Stomach smooth muscle (tissue), 2 donors: ENCODE measurements around the gene LCN2.

Source experiments
- H3K27ac ChIP-seq: one replicate; pipeline ENCODE4 v1.7.0; 2013; ENCODE audit warnings: mild to moderate bottlenecking, low read length, inconsistent platforms
- H3K27me3 ChIP-seq, 2 donors: one replicate each; pipeline ENCODE4 v1.7.0; 2013; ENCODE audit warnings: low read length in 2 of 2; ENCODE audit not compliant: insufficient read depth in 2 of 2, control insufficient read depth in 1 of 2
- H3K36me3 ChIP-seq, 2 donors: one replicate each; pipeline ENCODE4 v1.7.0; 2013; ENCODE audit warnings: low read length in 2 of 2; ENCODE audit not compliant: control insufficient read depth in 2 of 2, insufficient read depth in 2 of 2
- H3K4me1 ChIP-seq: one replicate; pipeline ENCODE4 v1.7.0; 2013; ENCODE audit warnings: low read length; ENCODE audit not compliant: control insufficient read depth, insufficient read depth
- H3K4me3 ChIP-seq, 2 donors: one replicate each; pipeline ENCODE4 v1.7.0; 2013; ENCODE audit warnings: low read length in 2 of 2
- H3K9ac ChIP-seq, 2 donors: one replicate each; pipeline ENCODE4 v1.7.0; 2013; ENCODE audit warnings: low read length in 2 of 2, mild to moderate bottlenecking in 1 of 2
- H3K9me3 ChIP-seq, 2 donors: one replicate each; pipeline ENCODE4 v1.7.0; 2013; ENCODE audit warnings: low read length in 2 of 2; ENCODE audit not compliant: control insufficient read depth in 2 of 2
- donor health status: healthy.
- donor health status: Pancreatic carcinoma.

Gene LCN2

DNA sequence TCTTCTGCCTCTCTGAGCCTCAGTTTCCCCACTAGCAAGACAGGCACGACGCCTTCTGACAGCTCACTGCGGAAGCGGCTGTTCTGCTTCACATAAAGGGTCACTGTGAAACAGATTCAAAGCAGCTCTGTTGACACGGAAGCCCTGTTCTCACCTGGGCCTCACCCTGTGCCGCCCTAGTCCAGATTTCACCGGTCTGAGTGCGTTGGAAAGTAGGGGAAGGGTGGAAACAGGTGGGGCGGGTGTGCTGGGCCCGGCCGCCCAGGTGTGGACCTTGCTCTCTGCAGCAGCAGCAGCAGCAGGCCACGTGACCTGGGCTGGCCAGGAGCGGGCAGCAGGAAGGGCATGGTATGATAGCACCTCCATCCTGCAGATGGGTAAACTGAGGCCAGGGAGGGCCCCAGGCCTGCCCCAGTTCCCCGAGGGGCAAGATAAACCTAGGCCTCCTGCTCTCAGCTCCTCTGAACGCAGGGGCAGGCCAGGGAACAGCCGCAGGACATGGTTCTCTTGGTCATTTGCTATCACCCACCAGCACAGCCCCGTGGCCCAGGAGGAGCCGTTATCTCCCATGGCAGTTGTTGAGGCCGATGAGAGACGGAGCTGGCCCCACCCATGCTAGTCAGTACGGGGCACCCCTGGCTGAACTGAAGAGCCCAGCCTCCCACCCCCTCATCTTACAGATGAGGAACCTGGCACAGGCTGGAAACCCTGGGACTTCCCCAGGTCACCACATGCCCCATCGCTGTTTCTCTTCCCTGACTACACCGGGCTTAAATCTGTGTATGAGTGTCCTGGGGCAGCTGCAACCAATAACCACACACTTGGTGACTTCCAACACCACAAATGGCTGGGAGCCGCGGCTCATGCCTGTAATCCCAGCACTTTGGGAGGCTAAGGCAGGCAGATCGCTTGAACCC is 33.8 kb upstream of the LCN2 start:
- H3K36me3 ChIP-seq, result peaks cover 0 to 7% of the 10 kb centered on the region in 2 donors
- no peak overlapping the region for H3K4me3 ChIP-seq
- H3K9me3 ChIP-seq, result no peaks in the 10 kb centered on the region
- H3K27me3 ChIP-seq, result no peaks in the 10 kb centered on the region
- H3K27ac ChIP-seq, result no peak overlapping the region
- no peak overlapping the region for H3K9ac ChIP-seq
- H3K4me1 ChIP-seq, result peaks cover 11% of the 10 kb centered on the region

DNA sequence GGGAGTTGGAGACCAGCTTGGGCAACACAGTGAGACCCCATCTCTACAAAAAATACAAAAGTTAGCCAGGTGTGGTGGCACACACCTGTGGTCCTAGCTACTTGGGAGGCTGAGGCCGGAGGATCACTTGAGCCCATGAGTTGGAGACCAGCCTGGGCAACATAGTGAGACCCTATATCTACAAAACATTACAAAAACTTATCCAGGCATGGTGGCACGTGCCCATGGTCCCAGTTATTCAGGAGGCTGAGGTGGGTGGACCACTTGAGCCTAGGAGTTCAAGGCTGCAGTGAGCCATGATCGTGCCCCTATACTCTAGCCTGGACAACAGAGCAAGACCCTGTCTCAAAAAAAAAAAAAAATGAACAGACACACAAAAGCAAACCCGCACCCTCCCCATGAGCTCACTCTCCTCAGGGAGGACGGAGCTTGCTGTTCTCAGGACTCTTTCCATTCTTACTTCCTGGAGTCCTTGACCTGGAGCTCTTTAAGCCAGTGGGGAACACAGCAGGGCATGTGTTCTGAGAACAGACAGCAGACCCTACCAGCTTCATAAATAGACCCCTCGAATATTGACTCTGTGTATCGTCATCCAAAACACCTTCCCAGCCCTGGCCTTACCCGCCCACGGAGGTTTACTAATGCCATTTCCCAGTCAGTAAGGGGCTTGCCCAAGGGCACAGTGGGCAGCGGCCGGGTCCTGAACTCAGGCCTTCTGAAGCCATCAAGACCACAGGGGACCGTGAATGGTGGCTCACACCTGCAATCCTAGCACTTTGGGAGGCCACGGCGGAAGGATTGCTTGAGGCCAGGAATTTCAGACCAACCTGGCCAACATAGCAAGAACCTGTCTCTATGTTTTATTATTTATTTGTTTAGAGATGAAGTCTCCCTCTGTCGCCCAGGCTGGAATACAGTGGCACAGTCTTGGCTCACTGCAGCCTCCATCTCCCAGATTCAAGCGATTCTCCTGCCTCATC is 32.9 kb upstream of the LCN2 start:
- Histone ChIP-seq H3K9ac (no peak overlapping the region), H3K9me3 (no peaks in the 10 kb centered on the region), H3K36me3 (peaks cover 0 to 7% of the 10 kb centered on the region in 2 donors), H3K4me1 (peaks cover 8% of the 10 kb centered on the region), H3K27ac (no peak overlapping the region), H3K27me3 (no peaks in the 10 kb centered on the region), H3K4me3 (no peak overlapping the region)

DNA sequence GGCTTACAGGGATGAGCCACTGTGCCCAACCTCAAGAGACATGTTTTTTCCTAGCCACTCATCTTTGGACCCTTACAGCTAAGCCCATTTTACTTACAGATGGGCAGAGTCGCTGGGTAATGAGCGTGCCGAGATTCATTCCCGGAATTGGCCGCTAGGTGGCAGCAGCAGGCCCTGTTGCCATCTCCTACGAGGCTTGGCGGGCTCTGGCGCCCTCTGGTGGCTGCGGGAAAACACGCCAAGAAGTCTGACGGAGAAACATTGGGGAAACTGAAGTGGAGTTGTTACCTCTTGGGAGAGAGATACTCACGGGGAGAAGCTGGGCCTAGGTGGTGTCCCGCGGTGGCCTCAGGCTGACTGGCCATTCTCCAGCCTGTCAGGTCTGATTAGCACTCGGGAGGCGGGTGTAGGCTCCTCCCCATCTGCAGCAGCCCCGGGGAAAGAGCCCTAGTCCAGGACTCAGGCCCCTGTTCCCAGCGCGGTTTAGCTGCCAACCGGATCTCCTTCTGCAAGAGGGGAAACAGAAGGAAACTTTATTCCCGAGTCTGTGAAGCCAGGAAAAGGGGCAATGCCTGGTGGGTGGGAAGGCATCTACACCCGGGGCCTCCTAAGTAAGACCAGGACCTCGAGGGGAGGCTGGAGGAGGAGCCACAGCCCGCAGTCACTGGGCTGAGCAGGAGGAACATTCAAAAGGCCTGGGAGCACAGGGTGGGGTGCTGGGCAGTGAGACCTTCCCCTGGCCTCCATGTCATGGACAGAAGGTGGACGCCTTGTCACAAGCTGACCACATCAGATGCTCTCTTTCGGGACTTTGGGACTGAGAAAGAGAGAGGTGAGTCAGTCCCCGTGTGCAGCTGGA is 31.4 kb upstream of the LCN2 start:
- Histone ChIP-seq H3K36me3 (peaks cover 6 to 9% of the 10 kb centered on the region in 2 donors), H3K9ac (no peak overlapping the region), H3K27ac (no peak overlapping the region), H3K9me3 (no peaks in the 10 kb centered on the region), H3K4me3 (peak overlapping the region in 1 of 2 donors; percentile 29), H3K27me3 (no peaks in the 10 kb centered on the region), H3K4me1 (peaks cover 8% of the 10 kb centered on the region)

DNA sequence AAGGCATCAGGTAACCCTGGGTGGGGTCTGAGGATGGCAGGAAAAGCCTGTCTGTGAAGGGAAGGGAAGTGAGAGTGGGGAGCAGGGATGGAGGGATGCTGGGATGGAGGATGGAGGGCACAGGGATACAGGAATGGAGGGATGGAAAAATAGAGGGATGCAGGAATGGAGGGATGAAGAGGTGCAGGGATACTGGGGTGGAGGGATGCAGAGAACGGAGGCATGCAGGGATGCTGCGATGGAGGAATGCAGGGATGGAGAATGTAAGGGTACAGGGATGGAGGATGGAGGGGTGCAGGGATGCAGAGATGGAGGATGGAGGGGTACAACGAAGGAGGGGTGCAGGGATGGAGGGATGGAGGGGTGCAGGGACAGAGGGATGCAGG is 30.8 kb upstream of the LCN2 start:
- no peak overlapping the region for H3K27ac ChIP-seq

DNA sequence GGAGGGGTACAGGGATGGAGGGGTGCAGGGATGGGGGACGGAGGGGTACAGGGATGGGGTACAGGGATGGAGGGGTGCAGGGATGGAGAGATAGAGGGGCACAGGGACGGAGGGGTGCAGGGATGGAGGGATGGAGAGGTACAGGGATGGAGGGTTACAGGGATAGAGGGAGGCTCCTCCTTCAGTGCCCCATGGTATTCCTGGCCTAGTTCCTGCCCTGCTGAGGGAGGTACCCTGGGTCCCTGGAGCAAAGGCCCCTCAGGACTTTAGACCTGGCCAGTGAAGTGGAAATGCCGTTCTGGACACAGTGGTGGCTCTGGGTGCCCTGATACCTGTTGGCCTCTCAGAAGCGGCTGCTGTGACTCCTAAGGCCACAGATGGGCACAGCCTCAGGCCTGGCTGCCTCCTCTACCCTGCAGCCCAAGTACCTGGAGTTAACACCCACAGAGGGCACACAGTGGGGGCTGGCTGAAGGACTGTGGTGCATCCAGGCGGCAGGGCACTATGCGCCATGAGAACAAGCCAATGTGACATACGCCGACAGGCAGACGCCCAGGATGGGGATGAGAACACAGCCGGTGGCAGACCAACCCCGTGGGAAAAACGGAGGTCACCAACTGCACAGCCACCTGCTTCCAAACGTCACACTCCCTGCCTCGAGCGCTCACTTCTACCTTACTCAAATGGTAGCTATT is 30.1 kb upstream of the LCN2 start:
- H3K27me3 ChIP-seq, result no peaks in the 10 kb centered on the region
- no peak overlapping the region for H3K27ac ChIP-seq
- no peaks in the 10 kb centered on the region for H3K9me3 ChIP-seq
- H3K4me3 ChIP-seq, result no peak overlapping the region
- H3K9ac ChIP-seq, result no peak overlapping the region
- H3K36me3 ChIP-seq, result peaks cover 6 to 8% of the 10 kb centered on the region in 2 donors
- H3K4me1 ChIP-seq, result peaks cover 8% of the 10 kb centered on the region

More for the DNA sequence above, 30.8 kb upstream of the LCN2 start:
- Histone ChIP-seq H3K9me3 (no peaks in the 10 kb centered on the region), H3K4me3 (no peak overlapping the region), H3K9ac (no peak overlapping the region), H3K36me3 (peaks cover 6 to 10% of the 10 kb centered on the region in 2 donors), H3K27me3 (no peaks in the 10 kb centered on the region), H3K4me1 (peaks cover 8% of the 10 kb centered on the region)

- Histone ChIP-seq H3K4me3 (no peak overlapping the region), H3K9ac (no peak overlapping the region), H3K27ac (no peak overlapping the region), H3K27me3 (no peaks in the 10 kb centered on the region), H3K36me3 (peaks cover 6 to 9% of the 10 kb centered on the region in 2 donors), H3K9me3 (no peaks in the 10 kb centered on the region), H3K4me1 (peaks cover 12% of the 10 kb centered on the region)
Measured at GRCh38 chr9:128120061-128120740, 29.1 kb upstream of the LCN2 start.

- H3K9ac ChIP-seq, result no peak overlapping the region
- H3K9me3 ChIP-seq, result no peaks in the 10 kb centered on the region
- H3K4me3 ChIP-seq, result no peak overlapping the region
- H3K36me3 ChIP-seq, result peaks cover 6 to 7% of the 10 kb centered on the region in 2 donors
- no peak overlapping the region for H3K27ac ChIP-seq
- peaks cover 19% of the 10 kb centered on the region for H3K4me1 ChIP-seq
- no peaks in the 10 kb centered on the region for H3K27me3 ChIP-seq
Measured at GRCh38 chr9:128120741-128121465, 28.4 kb upstream of the LCN2 start.

DNA sequence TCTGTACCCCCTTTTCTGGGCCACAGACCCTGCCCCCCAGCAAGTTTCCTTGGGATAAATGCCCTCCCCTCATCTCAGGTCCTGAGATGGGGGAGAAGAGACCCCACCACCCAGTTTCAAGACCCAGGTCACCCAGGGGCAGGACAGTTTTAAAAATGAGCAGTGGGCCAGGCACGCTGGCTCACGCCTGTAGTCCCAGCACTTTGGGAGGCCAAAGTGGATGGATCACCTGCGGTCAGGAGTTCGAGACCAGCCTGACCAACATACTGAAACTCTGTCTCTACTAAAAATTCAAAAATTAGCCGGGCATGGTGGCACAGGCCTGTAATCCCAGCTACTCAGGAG is 27.8 kb upstream of the LCN2 start:
- Histone ChIP-seq H3K27me3 (no peaks in the 10 kb centered on the region), H3K9ac (no peak overlapping the region), H3K4me3 (no peak overlapping the region), H3K9me3 (no peaks in the 10 kb centered on the region), H3K4me1 (peaks cover 25% of the 10 kb centered on the region), H3K27ac (no peak overlapping the region), H3K36me3 (peaks cover 6 to 7% of the 10 kb centered on the region in 2 donors)
